ENCODE results near the gene TGFBR1.

TGFBR1 gene

GRCh38 chr9:99171225-99172123, 66.6 kb downstream of the TGFBR1 start:
- H3K4me1 ChIP-seq (ENCODE audit: control insufficient read depth, insufficient read depth, low read length) = no peaks in the 10 kb centered on the region; the same call in 1 of the 2 replicates
- CTCF ChIA-PET = interaction anchor here (0.5 to 2.2 kb wide), 4 partner anchors 8 to 1690 kb away, joined by 3 to 13 read pairs (median 8); no protein-coding TSS in a partner anchor
- H3K9me3 ChIP-seq (ENCODE audit: control insufficient read depth, insufficient read depth, low read depth, low read length) = no peaks in the 10 kb centered on the region
- H3K36me3 ChIP-seq (ENCODE audit: control insufficient read depth in 2 of 2, insufficient read depth in 1 of 2, low read length in 2 of 2) = no peaks in the 10 kb centered on the region
- no peak overlapping the region for H3K4me3 ChIP-seq (ENCODE audit: low read depth, low read length)
- POLR2A ChIA-PET = interaction anchor here (1.3 kb wide), 1 partner anchor 51 kb away, joined by 8 read pairs; the partner anchor contains the start of genes ALG2 and SEC61B
- no peak overlapping the region for H3K27ac ChIP-seq (ENCODE audit: extremely low read depth, low read depth, low read length)
- TF ChIP-seq ZNF366 (tag by site-specific recombination; conservative IDR thresholded peaks at IDR 0.05) (no peak), ZFHX2 (tag by site-specific recombination; conservative IDR thresholded peaks at IDR 0.05) (no peak), ZNF311 (tag by site-specific recombination; IDR thresholded peaks at IDR 0.05; ENCODE audit: borderline replicate concordance) (no peak)
- TF ChIP-seq, protein P1, sequence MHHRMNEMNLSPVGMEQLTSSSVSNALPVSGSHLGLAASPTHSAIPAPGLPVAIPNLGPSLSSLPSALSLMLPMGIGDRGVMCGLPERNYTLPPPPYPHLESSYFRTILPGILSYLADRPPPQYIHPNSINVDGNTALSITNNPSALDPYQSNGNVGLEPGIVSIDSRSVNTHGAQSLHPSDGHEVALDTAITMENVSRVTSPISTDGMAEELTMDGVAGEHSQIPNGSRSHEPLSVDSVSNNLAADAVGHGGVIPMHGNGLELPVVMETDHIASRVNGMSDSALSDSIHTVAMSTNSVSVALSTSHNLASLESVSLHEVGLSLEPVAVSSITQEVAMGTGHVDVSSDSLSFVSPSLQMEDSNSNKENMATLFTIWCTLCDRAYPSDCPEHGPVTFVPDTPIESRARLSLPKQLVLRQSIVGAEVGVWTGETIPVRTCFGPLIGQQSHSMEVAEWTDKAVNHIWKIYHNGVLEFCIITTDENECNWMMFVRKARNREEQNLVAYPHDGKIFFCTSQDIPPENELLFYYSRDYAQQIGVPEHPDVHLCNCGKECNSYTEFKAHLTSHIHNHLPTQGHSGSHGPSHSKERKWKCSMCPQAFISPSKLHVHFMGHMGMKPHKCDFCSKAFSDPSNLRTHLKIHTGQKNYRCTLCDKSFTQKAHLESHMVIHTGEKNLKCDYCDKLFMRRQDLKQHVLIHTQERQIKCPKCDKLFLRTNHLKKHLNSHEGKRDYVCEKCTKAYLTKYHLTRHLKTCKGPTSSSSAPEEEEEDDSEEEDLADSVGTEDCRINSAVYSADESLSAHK (tag by site-specific recombination; IDR thresholded peaks at IDR 0.05) = 0 out of 2 replicates have a peak, but pooled peaks have one; percentile 20

- CTCF ChIA-PET = interaction anchor here (0.5 to 2.2 kb wide), 6 partner anchors 9 to 1689 kb away, joined by 3 to 13 read pairs (median 4); no protein-coding TSS in a partner anchor
- POLR2A ChIA-PET = interaction anchor here (1.3 kb wide), 1 partner anchor 50 kb away, joined by 8 read pairs; the partner anchor contains the start of genes ALG2 and SEC61B
- H3K27ac ChIP-seq (ENCODE audit: extremely low read depth, low read depth, low read length) = no peak overlapping the region
- no peak for TF ChIP-seq ZNF48 (tag by site-specific recombination; IDR thresholded peaks at IDR 0.05)
- TF ChIP-seq ZNF266 (tag by site-specific recombination; IDR thresholded peaks at IDR 0.05; ENCODE audit: low read depth) = no peak
- no peak for TF ChIP-seq ZNF16 (tag by site-specific recombination; IDR thresholded peaks at IDR 0.05; ENCODE audit: low read depth)
- TF ChIP-seq SP3 (tag by site-specific recombination; IDR thresholded peaks at IDR 0.05) = no peak
- no peak for TF ChIP-seq ZNF747 (tag by site-specific recombination; IDR thresholded peaks at IDR 0.05)
- TF ChIP-seq ZNF404 (tag by site-specific recombination; IDR thresholded peaks at IDR 0.05) = no peak
- no peak for TF ChIP-seq ZNF211 (tag by site-specific recombination; IDR thresholded peaks at IDR 0.05; ENCODE audit: low read depth)
- TF ChIP-seq KLF7 (tag by site-specific recombination; IDR thresholded peaks at IDR 0.05; ENCODE audit: borderline replicate concordance) = no peak
- TF ChIP-seq, protein P2, sequence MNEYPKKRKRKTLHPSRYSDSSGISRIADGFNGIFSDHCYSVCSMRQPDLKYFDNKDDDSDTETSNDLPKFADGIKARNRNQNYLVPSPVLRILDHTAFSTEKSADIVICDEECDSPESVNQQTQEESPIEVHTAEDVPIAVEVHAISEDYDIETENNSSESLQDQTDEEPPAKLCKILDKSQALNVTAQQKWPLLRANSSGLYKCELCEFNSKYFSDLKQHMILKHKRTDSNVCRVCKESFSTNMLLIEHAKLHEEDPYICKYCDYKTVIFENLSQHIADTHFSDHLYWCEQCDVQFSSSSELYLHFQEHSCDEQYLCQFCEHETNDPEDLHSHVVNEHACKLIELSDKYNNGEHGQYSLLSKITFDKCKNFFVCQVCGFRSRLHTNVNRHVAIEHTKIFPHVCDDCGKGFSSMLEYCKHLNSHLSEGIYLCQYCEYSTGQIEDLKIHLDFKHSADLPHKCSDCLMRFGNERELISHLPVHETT (tag by site-specific recombination; IDR thresholded peaks at IDR 0.05) = no peak
- TF ChIP-seq ZNF324 (tag by site-specific recombination; IDR thresholded peaks at IDR 0.05) = no peak
- TF ChIP-seq SP7 (tag by site-specific recombination; IDR thresholded peaks at IDR 0.05) = no peak
- TF ChIP-seq ZNF19 (tag by site-specific recombination; IDR thresholded peaks at IDR 0.05; ENCODE audit: low read depth) = no peak
- TF ChIP-seq ZNF292 (tag by site-specific recombination; IDR thresholded peaks at IDR 0.05; ENCODE audit: borderline replicate concordance, low read depth) = no peak
- no peak for TF ChIP-seq ZBTB20 (tag by site-specific recombination; IDR thresholded peaks at IDR 0.05)
- TF ChIP-seq ZNF701 (tag by site-specific recombination; IDR thresholded peaks at IDR 0.05) = no peak
- TF ChIP-seq, protein P3, sequence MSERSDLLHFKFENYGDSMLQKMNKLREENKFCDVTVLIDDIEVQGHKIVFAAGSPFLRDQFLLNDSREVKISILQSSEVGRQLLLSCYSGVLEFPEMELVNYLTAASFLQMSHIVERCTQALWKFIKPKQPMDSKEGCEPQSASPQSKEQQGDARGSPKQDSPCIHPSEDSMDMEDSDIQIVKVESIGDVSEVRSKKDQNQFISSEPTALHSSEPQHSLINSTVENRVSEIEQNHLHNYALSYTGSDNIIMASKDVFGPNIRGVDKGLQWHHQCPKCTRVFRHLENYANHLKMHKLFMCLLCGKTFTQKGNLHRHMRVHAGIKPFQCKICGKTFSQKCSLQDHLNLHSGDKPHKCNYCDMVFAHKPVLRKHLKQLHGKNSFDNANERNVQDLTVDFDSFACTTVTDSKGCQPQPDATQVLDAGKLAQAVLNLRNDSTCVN (tag by site-specific recombination; optimal IDR thresholded peaks at IDR 0.05) = no peak
- no peak for TF ChIP-seq ZXDB (tag by site-specific recombination; IDR thresholded peaks at IDR 0.05)
- no peak for TF ChIP-seq ZNF510 (tag by site-specific recombination; IDR thresholded peaks at IDR 0.05; ENCODE audit: insufficient replicate concordance)
- no peaks in the 10 kb centered on the region for H3K9me3 ChIP-seq (ENCODE audit: control insufficient read depth, insufficient read depth, low read depth, low read length)
- no peak overlapping the region for H3K4me3 ChIP-seq (ENCODE audit: low read depth, low read length)
- H3K4me1 ChIP-seq (ENCODE audit: control insufficient read depth, insufficient read depth, low read length) = no peaks in the 10 kb centered on the region; the same call in 1 of the 2 replicates
- H3K36me3 ChIP-seq (ENCODE audit: control insufficient read depth in 2 of 2, insufficient read depth in 1 of 2, low read length in 2 of 2) = no peaks in the 10 kb centered on the region
These were observed 67.5 kb downstream of the TGFBR1 start for GRCh38 chr9:99172124-99173091.

Data from HEK293 (cell line).